Epithelial cell of proximal tubule (primary cell): Measurements from ENCODE around the gene E2F3. TPM values are rescaled to one million over a fixed set of nuclear protein-coding genes. Genes with fewer than 3 reads are reported as not detected.

Source experiments
- DNase-seq: peaks from one replicate; pipeline ENCODE4 v3.0.0-alpha.2; 2011; ENCODE audit warnings: low read depth
- H3K4me3 ChIP-seq: 2 replicates; pipeline ENCODE4 v1.5.1; 2011; ENCODE audit warnings: low read depth, mild to moderate bottlenecking, low read length
- total RNA-seq: library from RNA; depleted of rRNA; stranded (reverse); fragments of >200 nt; gene quantifications from 2 replicates; pipeline ENCODE4 v1.2.3, GENCODE V29; 2015
- TF ChIP-seq, protein P1 (sequence below): conservative IDR thresholded peaks from 2 replicates; pipeline ENCODE4 v1.5.1; 2012; ENCODE audit warnings: low read depth, mild to moderate bottlenecking, low read length

The E2F3 gene
- total RNA-seq, 1 donor from 2014 or later, result 12.5 TPM

DNA sequence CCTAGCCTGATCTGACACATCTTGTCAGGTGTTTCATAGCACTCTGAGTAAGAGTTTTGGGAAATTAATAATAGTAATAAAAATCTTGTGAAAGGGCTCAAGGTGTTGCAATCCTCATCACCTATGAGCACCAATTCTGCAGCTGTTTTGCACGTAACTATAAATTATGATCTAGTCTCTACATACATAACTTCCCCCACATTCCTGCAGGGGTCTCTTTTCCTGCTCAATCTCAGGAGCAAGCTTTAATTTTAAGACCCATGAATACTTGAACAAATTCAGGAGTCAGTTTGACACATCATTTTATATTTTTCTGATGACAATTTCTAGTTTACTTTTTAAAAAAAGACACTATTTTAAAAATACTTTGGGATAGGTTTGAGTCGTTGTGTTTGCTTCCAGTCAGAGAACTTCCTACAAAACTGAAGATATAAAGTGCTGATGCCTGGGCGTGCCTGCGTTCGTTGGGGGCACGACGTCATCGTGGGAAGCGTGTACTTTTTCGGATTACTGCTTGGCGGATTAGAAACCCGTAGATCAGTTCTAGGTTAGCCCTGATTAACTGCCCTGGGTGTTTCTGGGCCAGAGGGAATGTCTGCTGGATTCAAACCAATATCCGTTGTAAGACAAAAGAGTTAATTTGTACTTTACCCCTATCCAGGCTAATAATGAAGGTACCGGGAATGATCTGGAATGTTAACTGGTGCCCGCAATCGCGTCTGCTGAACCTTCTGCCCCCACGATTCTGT lies 1.0 kb upstream of the E2F3 start:
- TF ChIP-seq, protein P1, sequence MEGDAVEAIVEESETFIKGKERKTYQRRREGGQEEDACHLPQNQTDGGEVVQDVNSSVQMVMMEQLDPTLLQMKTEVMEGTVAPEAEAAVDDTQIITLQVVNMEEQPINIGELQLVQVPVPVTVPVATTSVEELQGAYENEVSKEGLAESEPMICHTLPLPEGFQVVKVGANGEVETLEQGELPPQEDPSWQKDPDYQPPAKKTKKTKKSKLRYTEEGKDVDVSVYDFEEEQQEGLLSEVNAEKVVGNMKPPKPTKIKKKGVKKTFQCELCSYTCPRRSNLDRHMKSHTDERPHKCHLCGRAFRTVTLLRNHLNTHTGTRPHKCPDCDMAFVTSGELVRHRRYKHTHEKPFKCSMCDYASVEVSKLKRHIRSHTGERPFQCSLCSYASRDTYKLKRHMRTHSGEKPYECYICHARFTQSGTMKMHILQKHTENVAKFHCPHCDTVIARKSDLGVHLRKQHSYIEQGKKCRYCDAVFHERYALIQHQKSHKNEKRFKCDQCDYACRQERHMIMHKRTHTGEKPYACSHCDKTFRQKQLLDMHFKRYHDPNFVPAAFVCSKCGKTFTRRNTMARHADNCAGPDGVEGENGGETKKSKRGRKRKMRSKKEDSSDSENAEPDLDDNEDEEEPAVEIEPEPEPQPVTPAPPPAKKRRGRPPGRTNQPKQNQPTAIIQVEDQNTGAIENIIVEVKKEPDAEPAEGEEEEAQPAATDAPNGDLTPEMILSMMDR, result peak; percentile 55
- DNase-seq, result no peak
- peak overlapping the region; percentile 76 for H3K4me3 ChIP-seq

DNA sequence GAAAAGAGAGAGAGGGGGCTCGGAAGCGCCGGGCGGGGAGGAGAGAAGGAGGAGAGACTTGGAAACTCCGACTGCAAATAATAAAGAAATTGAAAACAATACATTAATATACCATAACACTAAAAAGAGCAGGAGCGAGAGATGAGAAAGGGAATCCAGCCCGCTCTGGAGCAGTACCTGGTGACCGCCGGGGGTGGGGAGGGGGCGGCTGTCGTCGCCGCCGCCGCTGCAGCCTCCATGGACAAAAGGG lies 338 bp downstream of the E2F3 start:
- no peak for DNase-seq
- peak overlapping the region; percentile 67 for H3K4me3 ChIP-seq
- TF ChIP-seq, protein P1, result no peak

DNA sequence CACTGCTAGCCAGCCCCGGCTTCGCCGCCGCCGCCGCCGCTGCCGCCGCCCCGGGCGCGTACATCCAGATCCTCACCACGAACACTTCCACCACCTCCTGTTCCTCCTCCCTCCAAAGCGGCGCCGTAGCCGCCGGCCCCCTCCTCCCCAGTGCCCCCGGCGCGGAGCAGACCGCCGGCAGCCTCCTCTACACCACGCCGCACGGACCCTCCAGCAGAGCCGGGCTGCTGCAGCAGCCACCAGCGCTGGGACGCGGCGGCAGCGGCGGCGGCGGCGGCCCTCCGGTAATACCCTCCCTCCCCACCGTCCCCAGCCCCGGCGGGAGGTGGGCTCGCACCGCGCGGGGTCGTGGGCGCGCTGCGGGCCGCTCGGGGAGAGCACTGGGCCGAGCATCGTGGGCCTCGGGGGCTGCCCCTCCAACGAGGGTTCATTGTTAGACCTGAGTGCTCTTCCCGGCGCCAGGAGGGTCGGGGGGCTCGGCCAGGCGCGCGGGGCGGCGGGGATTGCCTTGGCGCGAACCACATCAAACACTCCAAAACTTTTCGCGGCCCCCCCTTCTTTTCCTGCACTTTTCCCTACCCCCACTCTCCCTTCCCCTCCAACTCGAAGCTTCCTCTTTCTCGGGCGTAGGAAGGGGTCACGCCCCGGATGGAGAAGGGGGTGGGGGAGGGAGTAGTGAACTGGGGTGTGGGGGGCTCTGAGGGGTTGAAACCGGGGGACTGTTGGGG lies 827 bp downstream of the E2F3 start:
- TF ChIP-seq, protein P1, result no peak
- peak overlapping the region; percentile 67 for H3K4me3 ChIP-seq
- no peak for DNase-seq

DNA sequence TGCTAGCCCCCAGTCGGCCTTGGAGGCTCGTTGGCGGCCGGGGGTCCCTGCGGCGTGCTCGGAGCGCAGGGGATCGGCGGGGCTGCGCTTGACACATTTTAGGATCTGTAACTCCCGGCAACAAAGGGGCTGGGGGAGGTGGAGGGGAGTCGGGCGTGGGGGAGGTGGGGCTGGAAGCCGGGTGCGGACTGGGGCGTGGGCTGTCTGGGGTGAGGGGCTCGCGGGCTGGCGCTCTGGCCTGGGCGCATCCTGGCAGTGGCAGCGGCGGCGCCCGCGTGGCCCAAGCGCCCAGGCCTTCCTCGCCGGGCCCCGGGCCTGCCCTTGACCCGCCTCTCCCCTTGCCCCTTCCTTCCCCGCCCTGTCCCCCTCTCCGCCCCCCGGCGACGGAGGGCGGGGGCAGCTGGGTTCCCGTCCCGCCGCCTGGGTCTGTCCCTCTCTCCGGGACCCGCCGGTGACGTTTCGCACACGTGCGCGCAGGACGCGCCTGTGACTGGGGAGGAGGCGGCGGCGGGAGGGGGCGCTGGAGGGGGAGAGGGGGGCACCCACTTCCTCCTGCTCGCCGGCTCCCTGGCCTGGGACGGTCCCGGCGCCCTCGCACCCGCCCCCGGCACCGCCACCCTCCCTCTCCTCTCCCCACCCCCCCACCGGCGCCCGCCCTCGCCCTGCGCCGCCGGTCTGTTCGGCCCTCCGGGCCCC lies 1.5 kb downstream of the E2F3 start:
- peak overlapping the region; percentile 67 for H3K4me3 ChIP-seq
- DNase-seq, result no peak
- TF ChIP-seq, protein P1, result no peak

DNA sequence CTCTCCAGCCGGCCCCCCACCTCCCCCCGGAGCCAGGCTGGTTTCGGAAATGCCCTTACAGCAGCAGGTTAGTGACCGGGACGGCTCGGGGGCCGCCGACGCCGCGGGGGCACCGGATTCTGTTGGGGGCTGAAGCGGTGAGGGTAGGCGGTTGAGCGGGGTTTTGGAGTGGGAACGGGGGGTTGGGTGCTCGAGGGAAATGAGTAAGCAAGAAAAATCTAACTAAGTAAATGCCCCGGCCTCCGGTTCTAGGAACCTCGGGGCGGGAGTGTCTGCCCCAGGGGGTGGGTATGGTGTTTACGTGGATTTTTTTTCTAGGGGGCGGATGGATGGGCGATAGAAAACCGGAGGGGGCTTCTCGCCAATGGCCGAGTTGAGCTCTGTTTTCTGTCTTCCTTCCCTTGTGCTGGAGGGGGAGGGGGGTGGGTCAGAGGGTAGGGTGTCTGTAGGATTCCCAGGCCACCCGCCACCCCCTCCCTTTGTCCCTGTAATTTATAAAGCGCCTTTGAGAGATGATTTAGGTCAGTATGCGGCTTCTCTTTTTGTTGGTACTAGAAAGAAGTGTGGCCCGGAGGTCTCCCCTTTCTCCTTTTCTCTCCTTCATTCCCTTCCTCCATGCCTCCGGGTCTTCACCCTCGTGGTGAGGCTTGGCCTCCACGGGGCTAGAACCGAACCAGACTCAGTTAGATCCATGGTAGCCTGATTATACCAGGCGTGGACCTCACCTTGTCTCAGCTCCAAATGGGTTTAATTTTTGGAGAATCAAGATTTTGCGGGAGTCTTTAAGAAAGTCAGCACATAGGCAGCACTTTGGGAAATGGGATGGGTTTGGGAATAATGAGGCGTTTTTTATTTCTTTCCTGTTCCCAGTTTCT lies 2.3 kb downstream of the E2F3 start:
- no peak for DNase-seq
- TF ChIP-seq, protein P1, result no peak
- peak overlapping the region; percentile 67 for H3K4me3 ChIP-seq

DNA sequence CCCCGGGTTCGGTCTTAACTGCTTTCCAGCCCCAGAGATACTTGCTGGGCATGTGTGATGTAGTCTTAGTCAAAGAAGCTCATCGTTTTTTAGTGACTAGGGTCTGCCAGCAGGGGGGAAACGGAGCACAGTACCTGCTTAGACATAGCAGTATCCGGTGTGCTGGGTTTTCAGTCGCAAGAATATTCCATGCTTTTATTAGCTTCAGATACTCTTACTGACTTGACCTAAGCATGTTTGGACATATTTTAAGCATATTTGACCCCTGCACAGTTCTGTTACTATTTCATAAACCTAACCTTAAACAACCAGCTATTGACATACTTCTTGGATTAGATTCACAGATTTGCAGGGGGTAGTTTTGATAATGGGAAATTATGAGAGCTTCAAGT lies 3.0 kb downstream of the E2F3 start:
- peak overlapping the region; percentile 67 for H3K4me3 ChIP-seq
- no peak for DNase-seq
- TF ChIP-seq, protein P1, result peak; percentile 75
